ENCODE results near the gene CPED1. TPM values are rescaled to one million over a fixed set of nuclear protein-coding genes. Genes with fewer than 3 reads are reported as not detected.

CPED1 gene
- total RNA-seq, 1 donor from 2014 or later = 27.3 TPM

- Histone ChIP-seq H3K9me3 (no peaks in the 10 kb centered on the region), H3K36me3 (no peaks in the 10 kb centered on the region), H3K4me3 (no peak overlapping the region), H3K27me3 (no peaks in the 10 kb centered on the region), H3K4me1 (peaks cover 8% of the 10 kb centered on the region), H3K27ac (no peak overlapping the region)
- DNase-seq (ENCODE audit: extremely low spot score in 2 of 2) = no peak
- TF ChIP-seq POLR2AphosphoS5 (IDR thresholded peaks at IDR 0.05; ENCODE audit: insufficient read depth in 1 of 2, low read depth in 1 of 2) (no peak), POLR2A (IDR thresholded peaks at IDR 0.05) (no peak), CTCF (IDR thresholded peaks at IDR 0.05) (no peak)
- intact Hi-C loops (cut with DNase I) = no loop called here
Observed at GRCh38 chr7:121042899-121043298, 54.4 kb downstream of the CPED1 start.

GRCh38 chr7:121043314-121044234 lies 55.1 kb downstream of the CPED1 start:
- intact Hi-C loops (cut with DNase I) = no loop called here
- no peaks in the 10 kb centered on the region for H3K9me3 ChIP-seq
- DNase-seq (ENCODE audit: extremely low spot score in 2 of 2) = no peak
- no peaks in the 10 kb centered on the region for H3K27me3 ChIP-seq
- TF ChIP-seq POLR2AphosphoS5 (IDR thresholded peaks at IDR 0.05; ENCODE audit: insufficient read depth in 1 of 2, low read depth in 1 of 2) (no peak), POLR2A (IDR thresholded peaks at IDR 0.05) (no peak), CTCF (IDR thresholded peaks at IDR 0.05) (no peak)
- H3K4me1 ChIP-seq = peaks cover 8% of the 10 kb centered on the region
- H3K4me3 ChIP-seq = no peak overlapping the region
- no peak overlapping the region for H3K27ac ChIP-seq
- H3K36me3 ChIP-seq = no peaks in the 10 kb centered on the region

GRCh38 chr7:121045090-121045489 lies 56.6 kb downstream of the CPED1 start:
- Histone ChIP-seq H3K9me3 (no peaks in the 10 kb centered on the region), H3K4me3 (no peak overlapping the region), H3K36me3 (no peaks in the 10 kb centered on the region), H3K4me1 (peaks cover 8% of the 10 kb centered on the region), H3K27ac (no peak overlapping the region), H3K27me3 (no peaks in the 10 kb centered on the region)
- DNase-seq (ENCODE audit: extremely low spot score in 2 of 2) = no peak
- TF ChIP-seq POLR2AphosphoS5 (IDR thresholded peaks at IDR 0.05; ENCODE audit: insufficient read depth in 1 of 2, low read depth in 1 of 2) (no peak), POLR2A (IDR thresholded peaks at IDR 0.05) (no peak), CTCF (IDR thresholded peaks at IDR 0.05) (no peak)
- intact Hi-C loops (cut with DNase I) = no loop called here

- Histone ChIP-seq H3K36me3 (no peaks in the 10 kb centered on the region), H3K27me3 (no peaks in the 10 kb centered on the region), H3K4me1 (peaks cover 6% of the 10 kb centered on the region), H3K4me3 (no peak overlapping the region), H3K27ac (no peak overlapping the region), H3K9me3 (no peaks in the 10 kb centered on the region)
- DNase-seq (ENCODE audit: extremely low spot score in 2 of 2) = no peak
- intact Hi-C loops (cut with DNase I) = no loop called here
- no peak for TF ChIP-seq CTCF (IDR thresholded peaks at IDR 0.05)
- no peak for TF ChIP-seq POLR2AphosphoS5 (IDR thresholded peaks at IDR 0.05; ENCODE audit: insufficient read depth in 1 of 2, low read depth in 1 of 2)
- TF ChIP-seq POLR2A (IDR thresholded peaks at IDR 0.05) = no peak
Observed at GRCh38 chr7:121046009-121046408, 57.5 kb downstream of the CPED1 start.

GRCh38 chr7:121046893-121047468 lies 58.5 kb downstream of the CPED1 start:
- intact Hi-C loops (cut with DNase I) = no loop called here
- Histone ChIP-seq H3K27me3 (no peaks in the 10 kb centered on the region), H3K4me3 (no peak overlapping the region), H3K4me1 (no peaks in the 10 kb centered on the region), H3K36me3 (no peaks in the 10 kb centered on the region), H3K9me3 (no peaks in the 10 kb centered on the region), H3K27ac (no peak overlapping the region)
- no peak for TF ChIP-seq POLR2A (IDR thresholded peaks at IDR 0.05)
- TF ChIP-seq POLR2AphosphoS5 (IDR thresholded peaks at IDR 0.05; ENCODE audit: insufficient read depth in 1 of 2, low read depth in 1 of 2) = no peak
- TF ChIP-seq CTCF (IDR thresholded peaks at IDR 0.05) = no peak
- no peak for DNase-seq (ENCODE audit: extremely low spot score in 2 of 2)

Data from vagina (tissue), 2 donors.